ENCODE data around the gene ATXN10. TPM values are rescaled to one million over a fixed set of nuclear protein-coding genes. Genes with fewer than 3 reads are reported as not detected.

ATXN10 gene
- total RNA-seq, 4 donors from 2014 or later = 28.4 to 184 (median 66.3) TPM

- Histone ChIP-seq H3K4me1 (no peaks in the 10 kb centered on the region), H3K27me3 (no peaks in the 10 kb centered on the region), H3K9me3 (no peaks in the 10 kb centered on the region), H3K27ac (no peak overlapping the region), H3K36me3 (no peaks in the 10 kb centered on the region), H3K4me3 (no peak overlapping the region)
- no peak for TF ChIP-seq CTCF (IDR thresholded peaks at IDR 0.05)
- no peak for TF ChIP-seq POLR2A (IDR thresholded peaks at IDR 0.05)
- DNase-seq = no peak
Observed at GRCh38 chr22:45838305-45838887, 166.8 kb downstream of the ATXN10 start.

GRCh38 chr22:45840483-45840882, 168.8 kb downstream of the ATXN10 start:
- no peak overlapping the region for H3K27ac ChIP-seq
- H3K4me1 ChIP-seq = no peaks in the 10 kb centered on the region
- no peaks in the 10 kb centered on the region for H3K36me3 ChIP-seq
- TF ChIP-seq POLR2A (IDR thresholded peaks at IDR 0.05) (no peak), CTCF (IDR thresholded peaks at IDR 0.05) (no peak)
- no peak for DNase-seq
- H3K4me3 ChIP-seq = no peak overlapping the region
- H3K27me3 ChIP-seq = no peaks in the 10 kb centered on the region
- no peaks in the 10 kb centered on the region for H3K9me3 ChIP-seq

- Histone ChIP-seq H3K9me3 (no peaks in the 10 kb centered on the region), H3K27ac (no peak overlapping the region), H3K36me3 (no peaks in the 10 kb centered on the region), H3K4me1 (no peaks in the 10 kb centered on the region), H3K4me3 (no peak overlapping the region), H3K27me3 (no peaks in the 10 kb centered on the region)
- TF ChIP-seq POLR2A (IDR thresholded peaks at IDR 0.05) (no peak), CTCF (IDR thresholded peaks at IDR 0.05) (no peak)
- DNase-seq = no peak
Observed at GRCh38 chr22:45842291-45842991, 170.8 kb downstream of the ATXN10 start.

DNA sequence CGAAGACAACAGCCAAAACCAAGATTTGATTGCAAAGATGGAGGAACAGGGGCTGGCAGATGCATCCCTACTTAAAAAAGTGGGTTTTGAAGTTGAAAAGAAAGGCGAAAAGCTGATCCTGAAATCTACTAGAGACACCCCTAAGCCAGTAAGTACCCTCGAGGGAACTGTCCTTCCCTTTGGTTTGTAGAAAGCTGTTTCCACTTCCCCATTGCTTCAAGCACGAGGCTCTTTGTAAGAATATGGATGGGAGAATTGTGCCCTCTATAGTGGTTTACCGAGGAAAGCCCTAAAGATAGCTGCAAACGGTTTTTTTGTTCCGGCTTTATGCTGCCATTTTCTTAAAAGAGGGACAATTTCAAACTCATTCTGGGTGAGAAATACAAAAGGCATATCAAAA, 171.4 kb downstream of the ATXN10 start:
- Histone ChIP-seq H3K27me3 (no peaks in the 10 kb centered on the region), H3K9me3 (no peaks in the 10 kb centered on the region), H3K4me3 (no peak overlapping the region), H3K4me1 (no peaks in the 10 kb centered on the region), H3K36me3 (no peaks in the 10 kb centered on the region), H3K27ac (no peak overlapping the region)
- no peak for DNase-seq
- TF ChIP-seq CTCF (IDR thresholded peaks at IDR 0.05) (no peak), POLR2A (IDR thresholded peaks at IDR 0.05) (no peak)

DNA sequence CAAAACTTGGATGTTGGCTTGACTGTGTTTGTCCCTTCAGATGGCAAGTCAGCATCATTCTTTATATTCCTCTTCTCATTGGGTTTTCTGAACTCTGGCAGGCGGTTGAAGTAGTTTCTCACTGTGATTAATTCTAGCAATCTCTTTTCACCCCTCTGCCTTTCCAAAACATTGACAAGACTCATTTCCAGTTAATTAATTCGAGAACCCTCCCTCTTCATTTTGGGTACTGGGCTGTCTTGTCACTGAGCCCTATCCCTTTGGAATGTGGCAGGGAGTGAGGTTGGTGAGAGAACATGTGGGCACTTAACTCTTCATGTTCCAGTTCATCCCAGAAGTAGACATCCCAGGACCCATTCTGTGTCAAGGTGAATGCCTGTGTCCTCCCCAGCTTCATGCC, 172.4 kb downstream of the ATXN10 start:
- TF ChIP-seq POLR2A (IDR thresholded peaks at IDR 0.05) (no peak), CTCF (IDR thresholded peaks at IDR 0.05) (no peak)
- Histone ChIP-seq H3K27me3 (no peaks in the 10 kb centered on the region), H3K9me3 (no peaks in the 10 kb centered on the region), H3K4me1 (no peaks in the 10 kb centered on the region), H3K27ac (no peak overlapping the region), H3K36me3 (no peaks in the 10 kb centered on the region), H3K4me3 (no peak overlapping the region)
- DNase-seq = no peak
